Measurements from ENCODE around the gene RHCE.
"Not testable (repeated sequence)": the region's sequence is repeated elsewhere in the genome, so short reads cannot be mapped to it uniquely, and the experiment has no call there.

RHCE gene

GRCh38 chr1:25397549-25397948 lies 23.1 kb downstream of the RHCE start:
- DNase-seq, result not testable (repeated sequence)

- DNase-seq, result no peak
These were observed 27.8 kb downstream of the RHCE start for GRCh38 chr1:25392841-25393240.

GRCh38 chr1:25389721-25390120 lies 30.9 kb downstream of the RHCE start:
- DNase-seq, result not testable (repeated sequence)

GRCh38 chr1:25388691-25389090 lies 31.9 kb downstream of the RHCE start:
- not testable (repeated sequence) for DNase-seq

- DNase-seq, result not testable (repeated sequence)
These were observed 33.5 kb downstream of the RHCE start for GRCh38 chr1:25387096-25387495.

- DNase-seq, result not testable (repeated sequence)
These were observed 36.8 kb downstream of the RHCE start for GRCh38 chr1:25383875-25384274.

- DNase-seq, result not testable (repeated sequence)
These were observed 37.5 kb downstream of the RHCE start for GRCh38 chr1:25383090-25383489.

GRCh38 chr1:25382543-25382942 lies 38.1 kb downstream of the RHCE start:
- DNase-seq, result not testable (repeated sequence)

- not testable (repeated sequence) for DNase-seq
These were observed 42.3 kb downstream of the RHCE start for GRCh38 chr1:25378367-25378766.

- not testable (repeated sequence) for DNase-seq
These were observed 48.9 kb downstream of the RHCE start for GRCh38 chr1:25371757-25372156.

GRCh38 chr1:25369691-25370271 lies 50.8 kb downstream of the RHCE start:
- DNase-seq, result not testable (repeated sequence)

GRCh38 chr1:25369241-25369640 lies 51.4 kb downstream of the RHCE start:
- no peak for DNase-seq

- DNase-seq, result not testable (repeated sequence)
These were observed 57.7 kb downstream of the RHCE start for GRCh38 chr1:25362634-25363559.

- DNase-seq, result no peak
These were observed 58.7 kb downstream of the RHCE start for GRCh38 chr1:25361901-25362300.

GRCh38 chr1:25360596-25361581 lies 59.7 kb downstream of the RHCE start:
- no peak for DNase-seq

GRCh38 chr1:25356848-25357247 lies 63.8 kb downstream of the RHCE start:
- DNase-seq, result no peak

- no peak for DNase-seq
These were observed 64.2 kb downstream of the RHCE start for GRCh38 chr1:25356441-25356840.

GRCh38 chr1:25355841-25356395 lies 64.7 kb downstream of the RHCE start:
- no peak for DNase-seq

GRCh38 chr1:25349606-25350005 lies 71.0 kb downstream of the RHCE start:
- DNase-seq, result no peak

GRCh38 chr1:25347556-25347955 lies 73.1 kb downstream of the RHCE start:
- no peak for DNase-seq

GRCh38 chr1:25343872-25344271 lies 76.8 kb downstream of the RHCE start:
- DNase-seq, result no peak

- no peak for DNase-seq
These were observed 77.8 kb downstream of the RHCE start for GRCh38 chr1:25342846-25343245.

GRCh38 chr1:25341746-25342145 lies 78.9 kb downstream of the RHCE start:
- DNase-seq, result no peak
